BE2C (cell line): ENCODE results near the gene PCDH9.

ENCODE experiments used
- DNase-seq: peaks from one replicate; pipeline ENCODE4 v3.0.0-alpha.2; 2020
- H3K27me3 ChIP-seq: fragments of 250-450 bp; sonication (Bioruptor Pico); 2 replicates; pipeline ENCODE4 v1.5.1; 2020; ENCODE audit warnings: mild to moderate bottlenecking
- H3K36me3 ChIP-seq: fragments of 250-450 bp; sonication (Bioruptor Pico); 2 replicates; pipeline ENCODE4 v1.5.1; 2020; ENCODE audit warnings: mild to moderate bottlenecking
- H3K4me1 ChIP-seq: fragments of 250-450 bp; sonication (Bioruptor Pico); 2 replicates; pipeline ENCODE4 v1.5.1; 2020
- H3K4me3 ChIP-seq: 2 replicates; pipeline ENCODE4 v1.5.1; 2011; ENCODE audit warnings: low read depth, low read length
- H3K9me3 ChIP-seq: fragments of 250-450 bp; sonication (Bioruptor Pico); 2 replicates; pipeline ENCODE4 v1.5.1; 2020
- TF ChIP-seq, protein P1 (sequence below): IDR thresholded peaks from 2 replicates; pipeline ENCODE4 v1.5.1; 2012; ENCODE audit warnings: mild to moderate bottlenecking, low read depth, low read length

The PCDH9 gene

DNA sequence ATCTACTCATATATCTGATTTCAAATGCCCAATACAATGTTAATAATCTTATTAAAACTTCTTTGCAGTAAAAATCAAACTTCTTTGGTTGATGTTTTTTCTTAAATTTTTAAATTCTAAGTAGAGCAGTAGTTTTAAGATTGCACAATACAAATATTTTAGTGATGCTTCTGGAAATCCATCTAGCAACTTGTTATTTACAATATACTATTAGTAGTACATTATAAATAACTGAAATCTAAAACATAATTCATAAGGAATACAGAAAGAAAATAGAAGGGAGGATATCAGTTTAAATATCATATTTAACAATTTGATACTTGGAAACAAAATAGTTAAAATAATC lies 569.7 kb downstream of the PCDH9 start:
- Histone ChIP-seq H3K4me1 (peaks cover 21% of the 10 kb centered on the region), H3K4me3 (no peak overlapping the region; the same call in 1 of the 2 replicates), H3K36me3 (no peaks in the 10 kb centered on the region), H3K27me3 (no peaks in the 10 kb centered on the region), H3K9me3 (no peaks in the 10 kb centered on the region)
- TF ChIP-seq, protein P1, sequence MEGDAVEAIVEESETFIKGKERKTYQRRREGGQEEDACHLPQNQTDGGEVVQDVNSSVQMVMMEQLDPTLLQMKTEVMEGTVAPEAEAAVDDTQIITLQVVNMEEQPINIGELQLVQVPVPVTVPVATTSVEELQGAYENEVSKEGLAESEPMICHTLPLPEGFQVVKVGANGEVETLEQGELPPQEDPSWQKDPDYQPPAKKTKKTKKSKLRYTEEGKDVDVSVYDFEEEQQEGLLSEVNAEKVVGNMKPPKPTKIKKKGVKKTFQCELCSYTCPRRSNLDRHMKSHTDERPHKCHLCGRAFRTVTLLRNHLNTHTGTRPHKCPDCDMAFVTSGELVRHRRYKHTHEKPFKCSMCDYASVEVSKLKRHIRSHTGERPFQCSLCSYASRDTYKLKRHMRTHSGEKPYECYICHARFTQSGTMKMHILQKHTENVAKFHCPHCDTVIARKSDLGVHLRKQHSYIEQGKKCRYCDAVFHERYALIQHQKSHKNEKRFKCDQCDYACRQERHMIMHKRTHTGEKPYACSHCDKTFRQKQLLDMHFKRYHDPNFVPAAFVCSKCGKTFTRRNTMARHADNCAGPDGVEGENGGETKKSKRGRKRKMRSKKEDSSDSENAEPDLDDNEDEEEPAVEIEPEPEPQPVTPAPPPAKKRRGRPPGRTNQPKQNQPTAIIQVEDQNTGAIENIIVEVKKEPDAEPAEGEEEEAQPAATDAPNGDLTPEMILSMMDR, result no peak
- no peak for DNase-seq

DNA sequence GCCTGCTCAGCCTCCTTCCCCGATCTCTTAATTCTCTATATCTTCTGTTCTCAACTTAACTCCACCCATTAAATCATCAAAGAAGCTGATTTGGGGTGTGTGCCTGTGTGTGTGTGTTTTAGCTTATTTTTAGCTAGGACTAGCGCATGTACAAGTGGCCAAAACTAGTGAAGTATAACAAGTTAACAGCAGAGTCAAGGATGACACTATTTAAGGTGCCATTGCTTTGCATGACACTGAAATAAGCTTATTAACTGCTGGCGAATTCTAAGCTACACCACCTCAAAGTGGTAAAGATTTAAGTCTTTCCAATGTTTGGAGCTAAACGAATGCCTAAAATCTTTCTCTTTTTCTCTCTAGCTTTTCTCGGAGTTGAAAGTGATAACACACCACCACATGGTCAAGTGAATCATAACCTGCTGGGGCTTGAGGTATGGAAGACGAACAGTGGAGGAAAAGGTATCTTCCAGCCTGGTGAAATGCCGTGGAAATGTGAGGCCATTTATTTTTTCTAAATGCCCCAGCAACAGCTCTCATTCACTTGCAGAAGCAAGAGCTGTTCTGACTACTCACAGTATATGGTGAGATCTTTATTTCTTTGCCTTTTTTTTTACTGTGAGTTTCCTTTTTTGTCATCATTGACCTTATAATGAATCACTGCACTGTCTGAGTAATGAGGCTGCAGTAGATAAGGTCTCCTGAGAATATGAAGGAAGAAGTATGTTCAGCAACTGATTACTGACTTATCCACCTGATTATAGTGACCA lies 570.3 kb downstream of the PCDH9 start:
- H3K27me3 ChIP-seq, result no peaks in the 10 kb centered on the region
- DNase-seq, result no peak
- TF ChIP-seq, protein P1, result no peak
- peaks cover 18% of the 10 kb centered on the region for H3K4me1 ChIP-seq
- no peaks in the 10 kb centered on the region for H3K36me3 ChIP-seq
- peak overlapping the region; percentile 7 for H3K4me3 ChIP-seq
- no peaks in the 10 kb centered on the region for H3K9me3 ChIP-seq

DNA sequence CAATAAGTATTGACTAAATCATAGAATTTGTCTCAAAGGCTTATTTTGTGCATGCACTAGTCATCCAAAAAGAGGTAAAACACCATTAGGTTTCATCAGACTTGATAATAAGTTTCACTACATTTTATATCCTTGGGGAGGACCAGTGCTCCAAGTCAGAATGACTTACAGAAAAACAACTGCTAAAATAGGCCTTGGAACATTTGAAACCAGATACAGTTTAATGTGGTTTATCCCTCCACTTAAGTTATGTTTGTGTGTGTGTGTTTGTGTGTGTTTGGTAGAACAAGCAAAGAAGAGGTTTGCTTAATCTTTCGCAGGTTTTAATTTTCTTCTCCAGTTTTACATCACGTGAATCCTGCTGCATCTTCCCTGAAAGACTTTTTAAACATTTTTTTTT lies 570.9 kb downstream of the PCDH9 start:
- peak overlapping the region; percentile 7; the same call in 1 of the 2 replicates for H3K4me3 ChIP-seq

DNA sequence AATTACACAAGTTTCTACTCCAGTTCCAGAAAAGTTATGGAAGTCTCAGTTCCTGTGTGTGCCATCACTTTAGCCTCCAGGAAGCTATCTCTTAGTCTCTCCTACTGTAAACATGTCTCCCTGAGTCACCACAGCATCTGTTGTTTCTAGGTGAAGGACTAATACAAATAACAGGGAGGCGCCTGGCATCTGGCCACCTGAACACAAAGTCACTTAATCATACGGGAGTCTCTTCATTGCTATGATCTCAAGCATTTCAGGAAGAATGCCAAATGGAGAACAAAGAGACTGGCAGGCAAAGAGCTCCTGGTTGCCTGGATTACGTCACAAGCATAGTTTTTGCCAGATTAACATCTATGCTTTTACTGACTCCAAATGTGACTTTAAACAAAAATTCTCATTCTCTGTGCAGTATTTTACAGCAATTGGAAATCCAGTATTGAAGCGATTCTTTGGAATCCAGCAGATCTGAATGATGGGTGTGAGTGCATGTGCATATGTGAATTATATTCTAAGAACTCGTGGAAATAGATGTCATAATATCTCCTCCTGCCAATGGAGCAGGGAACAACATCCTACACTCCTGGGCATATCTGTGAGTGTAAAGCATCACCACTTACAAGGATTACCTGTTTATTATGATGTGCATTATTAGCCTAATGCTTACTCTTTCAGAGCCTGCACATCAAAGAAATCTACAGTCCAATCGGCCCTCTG lies 572.8 kb downstream of the PCDH9 start:
- TF ChIP-seq, protein P1, result peak; percentile 15; the same call in 1 of the 2 replicates
- Histone ChIP-seq H3K36me3 (no peaks in the 10 kb centered on the region), H3K4me3 (peak overlapping the region; percentile 36), H3K9me3 (no peaks in the 10 kb centered on the region), H3K27me3 (no peaks in the 10 kb centered on the region), H3K4me1 (peaks cover 16% of the 10 kb centered on the region)
- DNase-seq, result peak; percentile 90

More for the DNA sequence above, 570.9 kb downstream of the PCDH9 start:
- peaks cover 18% of the 10 kb centered on the region for H3K4me1 ChIP-seq
- TF ChIP-seq, protein P1, result no peak
- H3K36me3 ChIP-seq, result no peaks in the 10 kb centered on the region
- no peaks in the 10 kb centered on the region for H3K27me3 ChIP-seq
- no peak for DNase-seq
- H3K9me3 ChIP-seq, result no peaks in the 10 kb centered on the region

DNA sequence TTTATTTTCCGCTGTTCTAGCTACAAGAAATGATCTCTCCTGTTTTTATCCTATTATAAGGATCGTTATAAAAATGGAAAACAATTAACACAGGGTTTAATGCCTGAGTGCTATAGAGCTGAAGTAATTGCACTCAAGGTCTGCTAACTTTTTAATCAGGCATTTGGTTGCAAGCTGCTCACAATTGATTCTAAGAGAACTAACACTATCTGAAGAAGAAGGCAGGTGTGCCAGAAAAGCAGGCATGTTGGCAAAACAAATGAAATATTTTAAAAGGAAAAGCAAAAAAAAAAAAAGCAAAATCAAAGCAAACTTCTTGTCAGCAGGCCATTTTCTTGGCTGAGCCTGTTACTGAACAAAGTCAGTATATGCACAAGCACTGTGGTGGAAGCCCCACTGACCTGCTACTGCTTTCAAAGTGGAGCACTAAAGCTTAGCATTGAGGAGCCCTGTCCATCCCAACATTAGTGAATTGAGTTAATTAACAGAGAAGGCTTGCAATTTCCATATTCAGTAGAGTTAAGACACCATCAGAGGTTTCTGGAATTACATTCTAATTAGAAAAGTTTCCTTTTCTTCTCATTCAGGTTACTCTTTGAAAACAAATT lies 574.2 kb downstream of the PCDH9 start:
- peaks cover 16% of the 10 kb centered on the region for H3K4me1 ChIP-seq
- H3K27me3 ChIP-seq, result no peaks in the 10 kb centered on the region
- no peaks in the 10 kb centered on the region for H3K36me3 ChIP-seq
- H3K4me3 ChIP-seq, result no peak overlapping the region
- TF ChIP-seq, protein P1, result no peak
- H3K9me3 ChIP-seq, result no peaks in the 10 kb centered on the region
- no peak for DNase-seq
